Trophoblast cell (in vitro differentiated cells and primary cell): ENCODE results near the gene OPA3.

ENCODE experiments used
- DNase-seq, 2 donors: peaks; one replicate each; pipeline ENCODE4 v3.0.0-alpha.2; 2016
- H2AFZ ChIP-seq: 2 replicates; pipeline ENCODE4 v1.6.1; 2013; ENCODE audit warnings: low read length, moderate library complexity, mild to moderate bottlenecking; ENCODE audit not compliant: insufficient read depth, poor library complexity
- H2AK5ac ChIP-seq: 2 replicates; pipeline ENCODE4 v1.6.1; 2013; ENCODE audit warnings: mild to moderate bottlenecking, low read length
- H2BK120ac ChIP-seq: 2 replicates; pipeline ENCODE4 v1.6.1; 2013; ENCODE audit warnings: low read length, mild to moderate bottlenecking, moderate library complexity; ENCODE audit not compliant: insufficient read depth, poor library complexity
- H2BK12ac ChIP-seq: 2 replicates; pipeline ENCODE4 v1.6.1; 2013; ENCODE audit warnings: mild to moderate bottlenecking, low read length, moderate library complexity
- H2BK5ac ChIP-seq: 2 replicates; pipeline ENCODE4 v1.6.1; 2013; ENCODE audit warnings: low read length, low read depth, moderate library complexity, mild to moderate bottlenecking; ENCODE audit not compliant: poor library complexity
- H3K14ac ChIP-seq: 2 replicates; pipeline ENCODE4 v1.6.1; 2013; ENCODE audit warnings: mild to moderate bottlenecking, low read length
- H3K18ac ChIP-seq: 2 replicates; pipeline ENCODE4 v1.6.1; 2013; ENCODE audit warnings: mild to moderate bottlenecking, low read length
- H3K23ac ChIP-seq: 2 replicates; pipeline ENCODE4 v1.6.1; 2013; ENCODE audit warnings: low read length
- H3K27ac ChIP-seq: 2 replicates; pipeline ENCODE4 v1.5.1; 2013; ENCODE audit warnings: low read depth, mild to moderate bottlenecking, inconsistent platforms, low read length, moderate library complexity
- H3K27me3 ChIP-seq: 2 replicates; pipeline ENCODE4 v1.6.1; 2013; ENCODE audit warnings: inconsistent platforms, mild to moderate bottlenecking, low read length, moderate library complexity; ENCODE audit not compliant: insufficient read depth
- H3K36me3 ChIP-seq, 2 experiments: 1 replicate in 1 of 2; 2 replicates in 1 of 2; pipeline ENCODE4 v1.6.1; 2013; ENCODE audit warnings: low read length in 2 of 2, mild to moderate bottlenecking in 2 of 2, moderate library complexity in 1 of 2; ENCODE audit not compliant: insufficient read depth in 2 of 2, control insufficient read depth in 1 of 2
- H3K4ac ChIP-seq: 2 replicates; pipeline ENCODE4 v1.6.1; 2013; ENCODE audit warnings: low read depth, mild to moderate bottlenecking, low read length, moderate library complexity
- H3K4me1 ChIP-seq, 2 experiments: 1 replicate in 1 of 2; 2 replicates in 1 of 2; pipeline ENCODE4 v1.6.1; 2013; ENCODE audit warnings: low read length in 2 of 2, mild to moderate bottlenecking in 2 of 2, moderate library complexity in 1 of 2; ENCODE audit not compliant: insufficient read depth in 2 of 2, control insufficient read depth in 1 of 2
- H3K4me2 ChIP-seq: 2 replicates; pipeline ENCODE4 v1.6.1; 2013; ENCODE audit warnings: inconsistent platforms, mild to moderate bottlenecking, low read length, moderate library complexity
- H3K4me3 ChIP-seq: 2 replicates; pipeline ENCODE4 v1.5.1; 2013; ENCODE audit warnings: mild to moderate bottlenecking, low read depth, low read length, inconsistent platforms
- H3K79me1 ChIP-seq: one replicate; pipeline ENCODE4 v1.6.1; 2013; ENCODE audit warnings: low read length
- H3K79me2 ChIP-seq: 2 replicates; pipeline ENCODE4 v1.6.1; 2013; ENCODE audit warnings: low read length, mild to moderate bottlenecking; ENCODE audit not compliant: control insufficient read depth, insufficient read depth, poor library complexity
- H3K9ac ChIP-seq: 2 replicates; pipeline ENCODE4 v1.6.1; 2013; ENCODE audit warnings: mild to moderate bottlenecking, low read length
- H3K9me3 ChIP-seq: 2 replicates; pipeline ENCODE4 v1.6.1; 2013; ENCODE audit warnings: low read depth, mild to moderate bottlenecking, control low read depth, inconsistent platforms, low read length; ENCODE audit not compliant: insufficient read depth
- H4K12ac ChIP-seq: 2 replicates; pipeline ENCODE4 v1.6.1; 2013; ENCODE audit warnings: low read depth, mild to moderate bottlenecking, low read length, moderate library complexity
- H4K8ac ChIP-seq: 2 replicates; pipeline ENCODE4 v1.6.1; 2013; ENCODE audit warnings: low read depth, mild to moderate bottlenecking, low read length, moderate library complexity
- H4K91ac ChIP-seq: one replicate; pipeline ENCODE4 v1.6.1; 2013; ENCODE audit warnings: low read depth, mild to moderate bottlenecking, low read length, moderate library complexity
- WGBS: extraction: QIAGEN DNeasy Blood & Tissue Kit; methylation state at CpG from one replicate; pipeline ENCODE4 v1.1.7; 2013; ENCODE audit warnings: missing lambda C conversion rate; ENCODE audit not compliant: insufficient read length, insufficient coverage; ENCODE audit errors: extremely low coverage; 5-methylcytosine and 5-hydroxymethylcytosine counted together

The OPA3 gene

GRCh38 chr19:45528744-45529419, 55.7 kb downstream of the OPA3 start:
- Histone ChIP-seq H3K14ac (no peak overlapping the region), H2BK12ac (no peak overlapping the region), H3K23ac (no peak overlapping the region), H3K4ac (no peak overlapping the region), H3K18ac (no peak overlapping the region), H3K4me2 (peak overlapping the region; percentile 69), H4K12ac (no peak overlapping the region), H2BK5ac (no peak overlapping the region), H3K79me1 (peaks cover 3% of the 10 kb centered on the region), H2AK5ac (no peak overlapping the region), H3K4me1 (peaks cover 5 to 18% of the 10 kb centered on the region in 2 experiments), H4K8ac (no peak overlapping the region), H2AFZ (no peak overlapping the region), H4K91ac (no peak overlapping the region), H3K27me3 (no peaks in the 10 kb centered on the region), H3K27ac (no peak overlapping the region), H3K9ac (no peak overlapping the region), H3K9me3 (peaks cover 4% of the 10 kb centered on the region), H2BK120ac (no peak overlapping the region), H3K36me3 (peaks cover 33 to 35% of the 10 kb centered on the region in 2 experiments), H3K79me2 (no peaks in the 10 kb centered on the region), H3K4me3 (peak overlapping the region; percentile 1)
- peak; percentile 66 to 71 for DNase-seq
- no CpG with 5 or more reads among the region's 49 CpGs for WGBS

GRCh38 chr19:45528149-45528743, 56.4 kb downstream of the OPA3 start:
- Histone ChIP-seq H3K18ac (peak overlapping the region; percentile 1), H3K36me3 (peaks cover 39 to 41% of the 10 kb centered on the region in 2 experiments), H2AFZ (no peak overlapping the region), H3K4me1 (peaks cover 5 to 18% of the 10 kb centered on the region in 2 experiments), H3K79me2 (no peaks in the 10 kb centered on the region), H3K4me3 (no peak overlapping the region), H3K9me3 (peaks cover 4% of the 10 kb centered on the region), H3K9ac (no peak overlapping the region), H2BK120ac (no peak overlapping the region), H4K91ac (no peak overlapping the region), H3K27ac (peak overlapping the region; percentile 22), H3K23ac (no peak overlapping the region), H2BK12ac (no peak overlapping the region), H3K79me1 (peaks cover 3% of the 10 kb centered on the region), H4K8ac (peak overlapping the region; percentile 5), H3K4ac (no peak overlapping the region), H4K12ac (peak overlapping the region; percentile 4), H3K4me2 (peak overlapping the region; percentile 69), H3K14ac (no peak overlapping the region), H3K27me3 (no peaks in the 10 kb centered on the region), H2BK5ac (peak overlapping the region; percentile 31), H2AK5ac (no peak overlapping the region)
- DNase-seq = peak; percentile 77 to 82
- no CpG with 5 or more reads among the region's 17 CpGs for WGBS

- H2AK5ac ChIP-seq = no peak overlapping the region
- peak overlapping the region; percentile 31 for H2BK5ac ChIP-seq
- H3K18ac ChIP-seq = peak overlapping the region; percentile 1
- no peaks in the 10 kb centered on the region for H3K79me2 ChIP-seq
- peaks cover 44% of the 10 kb centered on the region in 2 experiments for H3K36me3 ChIP-seq
- H4K91ac ChIP-seq = no peak overlapping the region
- no peak overlapping the region for H3K4ac ChIP-seq
- H3K79me1 ChIP-seq = peaks cover 3% of the 10 kb centered on the region
- no peak overlapping the region for H3K23ac ChIP-seq
- WGBS = no CpG with 5 or more reads among the region's 15 CpGs
- peak overlapping the region; percentile 22 for H3K27ac ChIP-seq
- H3K27me3 ChIP-seq = no peaks in the 10 kb centered on the region
- H2BK12ac ChIP-seq = no peak overlapping the region
- no peak for DNase-seq
- H3K4me3 ChIP-seq = no peak overlapping the region
- no peak overlapping the region for H2AFZ ChIP-seq
- H3K14ac ChIP-seq = peak overlapping the region; percentile 57
- H2BK120ac ChIP-seq = no peak overlapping the region
- H3K9ac ChIP-seq = no peak overlapping the region
- peak overlapping the region; percentile 5 for H4K8ac ChIP-seq
- H3K4me2 ChIP-seq = peak overlapping the region; percentile 69
- peak overlapping the region; percentile 4 for H4K12ac ChIP-seq
- H3K4me1 ChIP-seq = peaks cover 5 to 18% of the 10 kb centered on the region in 2 experiments
- H3K9me3 ChIP-seq = peaks cover 4% of the 10 kb centered on the region
Measured at GRCh38 chr19:45527731-45528130, 56.9 kb downstream of the OPA3 start.

- H3K9me3 ChIP-seq = peaks cover 4% of the 10 kb centered on the region
- H3K79me2 ChIP-seq = no peaks in the 10 kb centered on the region
- peaks cover 3% of the 10 kb centered on the region for H3K79me1 ChIP-seq
- H4K12ac ChIP-seq = no peak overlapping the region
- no peak overlapping the region for H3K4ac ChIP-seq
- H3K9ac ChIP-seq = no peak overlapping the region
- DNase-seq = no peak
- H4K91ac ChIP-seq = no peak overlapping the region
- H3K4me3 ChIP-seq = no peak overlapping the region
- no peak overlapping the region for H3K18ac ChIP-seq
- H3K27me3 ChIP-seq = no peaks in the 10 kb centered on the region
- no peak overlapping the region for H3K23ac ChIP-seq
- no peak overlapping the region for H2BK120ac ChIP-seq
- H3K36me3 ChIP-seq = peaks cover 50 to 51% of the 10 kb centered on the region in 2 experiments
- H3K4me2 ChIP-seq = no peak overlapping the region
- H3K14ac ChIP-seq = no peak overlapping the region
- no peak overlapping the region for H2AK5ac ChIP-seq
- H2AFZ ChIP-seq = no peak overlapping the region
- H3K27ac ChIP-seq = no peak overlapping the region
- H2BK5ac ChIP-seq = no peak overlapping the region
- H3K4me1 ChIP-seq = peaks cover 5 to 18% of the 10 kb centered on the region in 2 experiments
- WGBS = no CpG with 5 or more reads among the region's 4 CpGs
- no peak overlapping the region for H4K8ac ChIP-seq
- H2BK12ac ChIP-seq = no peak overlapping the region
Measured at GRCh38 chr19:45526971-45527370, 57.6 kb downstream of the OPA3 start.
